DOHH2 (cell line): ENCODE data around the gene RIMKLB.

Experiments
- EZH2phosphoT487 ChIP-seq: fragments of 200-600 bp; sonication (generic); IDR thresholded peaks from 2 replicates; pipeline ENCODE4 v1.6.1; 2017; ENCODE audit warnings: borderline replicate concordance, mild to moderate bottlenecking, antibody characterized with exemption, low read length, moderate library complexity, mixed read lengths
- TF ChIP-seq, protein P1 (sequence below): fragments of 200-600 bp; sonication (generic); IDR thresholded peaks from one replicate; pipeline ENCODE4 v1.5.1; 2014; ENCODE audit warnings: antibody characterized with exemption, mild to moderate bottlenecking, low read depth, low read length; ENCODE audit not compliant: poor library complexity, severe bottlenecking

DNA sequence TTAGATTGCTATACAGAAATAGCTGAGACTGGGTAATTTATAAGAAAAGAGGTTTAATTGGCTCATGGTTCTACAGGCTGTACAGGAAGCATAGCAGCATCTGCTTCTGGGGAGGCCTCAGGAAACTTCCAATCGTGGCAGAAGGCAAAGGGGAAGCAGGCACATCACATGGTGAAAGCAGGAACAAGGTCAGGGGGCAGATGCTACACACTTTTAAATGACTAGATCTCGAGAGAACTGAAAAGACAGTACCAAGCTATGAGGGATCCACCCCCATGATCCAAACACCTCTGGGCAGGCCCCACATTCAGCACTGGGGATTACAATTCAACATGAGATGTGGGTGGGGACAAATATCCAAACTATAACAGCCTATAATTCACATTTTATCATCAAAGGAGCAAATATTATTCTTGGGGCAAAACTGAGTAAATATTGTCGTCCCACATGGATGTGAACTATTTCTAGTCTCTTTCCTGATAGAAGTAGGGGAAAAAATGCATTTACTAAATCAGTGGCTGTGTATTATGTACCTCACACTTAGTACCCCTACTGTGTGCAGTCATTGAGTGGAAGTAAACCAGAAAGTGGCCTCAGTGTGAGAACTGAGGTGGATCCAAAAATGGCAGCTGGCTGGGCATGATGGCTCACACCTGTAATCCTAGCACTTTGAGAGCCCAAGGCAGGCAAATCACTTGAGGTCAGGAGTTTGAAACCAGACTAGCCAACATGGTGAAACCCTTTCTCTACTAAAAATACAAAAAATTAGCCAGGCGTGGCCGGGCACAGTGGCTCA lies 99.2 kb downstream of the RIMKLB start:
- TF ChIP-seq, protein P1, sequence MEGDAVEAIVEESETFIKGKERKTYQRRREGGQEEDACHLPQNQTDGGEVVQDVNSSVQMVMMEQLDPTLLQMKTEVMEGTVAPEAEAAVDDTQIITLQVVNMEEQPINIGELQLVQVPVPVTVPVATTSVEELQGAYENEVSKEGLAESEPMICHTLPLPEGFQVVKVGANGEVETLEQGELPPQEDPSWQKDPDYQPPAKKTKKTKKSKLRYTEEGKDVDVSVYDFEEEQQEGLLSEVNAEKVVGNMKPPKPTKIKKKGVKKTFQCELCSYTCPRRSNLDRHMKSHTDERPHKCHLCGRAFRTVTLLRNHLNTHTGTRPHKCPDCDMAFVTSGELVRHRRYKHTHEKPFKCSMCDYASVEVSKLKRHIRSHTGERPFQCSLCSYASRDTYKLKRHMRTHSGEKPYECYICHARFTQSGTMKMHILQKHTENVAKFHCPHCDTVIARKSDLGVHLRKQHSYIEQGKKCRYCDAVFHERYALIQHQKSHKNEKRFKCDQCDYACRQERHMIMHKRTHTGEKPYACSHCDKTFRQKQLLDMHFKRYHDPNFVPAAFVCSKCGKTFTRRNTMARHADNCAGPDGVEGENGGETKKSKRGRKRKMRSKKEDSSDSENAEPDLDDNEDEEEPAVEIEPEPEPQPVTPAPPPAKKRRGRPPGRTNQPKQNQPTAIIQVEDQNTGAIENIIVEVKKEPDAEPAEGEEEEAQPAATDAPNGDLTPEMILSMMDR: no peak
- TF ChIP-seq EZH2phosphoT487: no peak
